Measurements from ENCODE around the gene PITX1.
"Not testable (repeated sequence)": the region's sequence is repeated elsewhere in the genome, so short reads cannot be mapped to it uniquely, and the experiment has no call there.

PITX1 gene

GRCh38 chr5:135033901-135034235 lies at the start of gene PITX1:
PITX1 (minus strand) TSS chr5:135034228; CDS start chr5:135033881, 347 bp downstream.
- Histone ChIP-seq H3K27me3 (ENCODE audit: insufficient read depth, low read depth, severe bottlenecking) (no peaks in the 10 kb centered on the region), H3K27ac (peak within 1 kb of the TSS; percentile 98)

GRCh38 chr5:135083334-135083733 lies 49.3 kb upstream of the PITX1 start:
- H3K27ac ChIP-seq, result peak overlapping the region; percentile 52
- not testable (repeated sequence) for H3K36me3 ChIP-seq; DNase-seq; H3K9me3 ChIP-seq (ENCODE audit: severe bottlenecking); H3K27me3 ChIP-seq (ENCODE audit: insufficient read depth, low read depth, severe bottlenecking); H3K4me3 ChIP-seq (ENCODE audit: low read depth, low read length)

More at GRCh38 chr5:135033901-135034235, at the start of gene PITX1:
- TF ChIP-seq, protein P1, sequence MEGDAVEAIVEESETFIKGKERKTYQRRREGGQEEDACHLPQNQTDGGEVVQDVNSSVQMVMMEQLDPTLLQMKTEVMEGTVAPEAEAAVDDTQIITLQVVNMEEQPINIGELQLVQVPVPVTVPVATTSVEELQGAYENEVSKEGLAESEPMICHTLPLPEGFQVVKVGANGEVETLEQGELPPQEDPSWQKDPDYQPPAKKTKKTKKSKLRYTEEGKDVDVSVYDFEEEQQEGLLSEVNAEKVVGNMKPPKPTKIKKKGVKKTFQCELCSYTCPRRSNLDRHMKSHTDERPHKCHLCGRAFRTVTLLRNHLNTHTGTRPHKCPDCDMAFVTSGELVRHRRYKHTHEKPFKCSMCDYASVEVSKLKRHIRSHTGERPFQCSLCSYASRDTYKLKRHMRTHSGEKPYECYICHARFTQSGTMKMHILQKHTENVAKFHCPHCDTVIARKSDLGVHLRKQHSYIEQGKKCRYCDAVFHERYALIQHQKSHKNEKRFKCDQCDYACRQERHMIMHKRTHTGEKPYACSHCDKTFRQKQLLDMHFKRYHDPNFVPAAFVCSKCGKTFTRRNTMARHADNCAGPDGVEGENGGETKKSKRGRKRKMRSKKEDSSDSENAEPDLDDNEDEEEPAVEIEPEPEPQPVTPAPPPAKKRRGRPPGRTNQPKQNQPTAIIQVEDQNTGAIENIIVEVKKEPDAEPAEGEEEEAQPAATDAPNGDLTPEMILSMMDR (IDR thresholded peaks at IDR 0.05; ENCODE audit: low read depth, low read length), result no peak
- H3K4me3 ChIP-seq (ENCODE audit: low read depth, low read length), result peak within 1 kb of the TSS; percentile 88
- H3K9me3 ChIP-seq (ENCODE audit: severe bottlenecking), result no peaks in the 10 kb centered on the region
- H3K36me3 ChIP-seq, result peaks cover 21% of the 10 kb centered on the region
- DNase-seq, result no peak

GRCh38 chr5:135081240-135081639 lies 47.2 kb upstream of the PITX1 start:
- Histone ChIP-seq H3K27ac (no peak overlapping the region), H3K27me3 (ENCODE audit: insufficient read depth, low read depth, severe bottlenecking) (no peaks in the 10 kb centered on the region), H3K9me3 (ENCODE audit: severe bottlenecking) (peaks cover 3% of the 10 kb centered on the region), H3K36me3 (no peaks in the 10 kb centered on the region), H3K4me3 (ENCODE audit: low read depth, low read length) (no peak overlapping the region)
- DNase-seq, result no peak
- TF ChIP-seq, protein P1 (IDR thresholded peaks at IDR 0.05; ENCODE audit: low read depth, low read length), result no peak

GRCh38 chr5:135079760-135080159 lies 45.7 kb upstream of the PITX1 start:
- Histone ChIP-seq H3K36me3 (no peaks in the 10 kb centered on the region), H3K27me3 (ENCODE audit: insufficient read depth, low read depth, severe bottlenecking) (no peaks in the 10 kb centered on the region), H3K9me3 (ENCODE audit: severe bottlenecking) (peaks cover 3% of the 10 kb centered on the region), H3K27ac (no peak overlapping the region), H3K4me3 (ENCODE audit: low read depth, low read length) (no peak overlapping the region)
- TF ChIP-seq, protein P1 (IDR thresholded peaks at IDR 0.05; ENCODE audit: low read depth, low read length), result no peak
- DNase-seq, result no peak

GRCh38 chr5:135079099-135079681 lies 45.2 kb upstream of the PITX1 start:
- DNase-seq, result no peak
- Histone ChIP-seq H3K27ac (no peak overlapping the region), H3K27me3 (ENCODE audit: insufficient read depth, low read depth, severe bottlenecking) (no peaks in the 10 kb centered on the region), H3K4me3 (ENCODE audit: low read depth, low read length) (no peak overlapping the region), H3K36me3 (no peaks in the 10 kb centered on the region), H3K9me3 (ENCODE audit: severe bottlenecking) (peaks cover 3% of the 10 kb centered on the region)
- TF ChIP-seq, protein P1 (IDR thresholded peaks at IDR 0.05; ENCODE audit: low read depth, low read length), result no peak

- no peak for DNase-seq
- Histone ChIP-seq H3K27me3 (ENCODE audit: insufficient read depth, low read depth, severe bottlenecking) (no peaks in the 10 kb centered on the region), H3K27ac (no peak overlapping the region), H3K4me3 (ENCODE audit: low read depth, low read length) (no peak overlapping the region), H3K9me3 (ENCODE audit: severe bottlenecking) (peaks cover 3% of the 10 kb centered on the region), H3K36me3 (no peaks in the 10 kb centered on the region)
- TF ChIP-seq, protein P1 (IDR thresholded peaks at IDR 0.05; ENCODE audit: low read depth, low read length), result no peak
These were observed 42.8 kb upstream of the PITX1 start for GRCh38 chr5:135076801-135077200.

Data from WERI-Rb-1 (cell line).